ENCODE measurements around the gene RPS6KA2. TPM values are rescaled to one million over a fixed set of nuclear protein-coding genes. Genes with fewer than 3 reads are reported as not detected.

RPS6KA2 gene
- total RNA-seq, 1 experiment from 2014 or later = 12.3 TPM

DNA sequence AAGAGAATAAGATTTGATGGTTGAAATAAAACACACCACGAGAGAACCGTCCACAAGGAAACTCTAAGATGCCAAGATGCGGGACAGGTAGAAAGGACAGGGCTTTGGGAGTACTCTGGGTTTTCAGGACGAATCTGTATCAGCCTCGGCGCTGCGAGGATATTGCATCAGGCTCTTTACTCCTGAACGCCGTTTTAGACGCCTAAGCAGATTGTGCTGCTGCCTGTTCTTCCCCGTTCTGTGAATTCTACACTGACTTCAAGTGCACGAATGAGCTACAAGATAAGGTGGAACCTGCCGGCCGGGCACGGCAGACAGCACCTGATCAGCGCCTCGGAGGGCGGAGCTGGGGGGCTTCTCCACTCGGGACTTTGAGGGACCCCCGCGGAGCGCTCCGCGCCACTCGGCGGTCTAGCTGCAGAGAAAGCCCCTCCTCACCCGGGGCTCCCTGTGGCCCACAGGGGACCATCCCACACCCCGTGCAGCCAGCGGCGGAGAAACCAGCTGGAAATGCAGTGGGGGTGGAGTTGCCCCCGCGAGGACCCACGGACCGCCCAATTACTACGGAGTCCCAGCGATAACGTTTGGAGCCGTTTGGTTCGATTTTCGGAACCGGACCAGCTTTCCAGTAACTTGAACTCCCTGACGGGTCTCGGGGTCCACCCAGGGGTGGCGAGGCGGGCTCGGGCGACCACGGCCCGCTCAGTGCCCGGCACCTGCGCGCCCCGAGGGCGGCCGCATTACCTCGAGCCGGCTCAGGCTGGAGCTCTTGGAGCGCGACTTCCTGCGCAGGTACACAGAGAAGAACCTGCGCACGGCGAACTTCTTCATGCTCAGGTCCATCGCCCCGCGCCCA is 646 bp downstream of the RPS6KA2 start:
- WGBS (ENCODE audit: extremely low coverage, insufficient read length, low lambda C conversion rate) = no CpG with 5 or more reads among the region's 66 CpGs
- H3K79me2 ChIP-seq (ENCODE audit: insufficient read depth, low read length) = peaks cover 2% of the 10 kb centered on the region; the same call in 1 of the 2 replicates
- peaks cover 50% of the 10 kb centered on the region for H3K27me3 Mint-ChIP-seq (ENCODE audit: low read depth)

More for the DNA sequence above, 646 bp downstream of the RPS6KA2 start:
- TF ChIP-seq, protein P1, sequence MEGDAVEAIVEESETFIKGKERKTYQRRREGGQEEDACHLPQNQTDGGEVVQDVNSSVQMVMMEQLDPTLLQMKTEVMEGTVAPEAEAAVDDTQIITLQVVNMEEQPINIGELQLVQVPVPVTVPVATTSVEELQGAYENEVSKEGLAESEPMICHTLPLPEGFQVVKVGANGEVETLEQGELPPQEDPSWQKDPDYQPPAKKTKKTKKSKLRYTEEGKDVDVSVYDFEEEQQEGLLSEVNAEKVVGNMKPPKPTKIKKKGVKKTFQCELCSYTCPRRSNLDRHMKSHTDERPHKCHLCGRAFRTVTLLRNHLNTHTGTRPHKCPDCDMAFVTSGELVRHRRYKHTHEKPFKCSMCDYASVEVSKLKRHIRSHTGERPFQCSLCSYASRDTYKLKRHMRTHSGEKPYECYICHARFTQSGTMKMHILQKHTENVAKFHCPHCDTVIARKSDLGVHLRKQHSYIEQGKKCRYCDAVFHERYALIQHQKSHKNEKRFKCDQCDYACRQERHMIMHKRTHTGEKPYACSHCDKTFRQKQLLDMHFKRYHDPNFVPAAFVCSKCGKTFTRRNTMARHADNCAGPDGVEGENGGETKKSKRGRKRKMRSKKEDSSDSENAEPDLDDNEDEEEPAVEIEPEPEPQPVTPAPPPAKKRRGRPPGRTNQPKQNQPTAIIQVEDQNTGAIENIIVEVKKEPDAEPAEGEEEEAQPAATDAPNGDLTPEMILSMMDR (conservative IDR thresholded peaks at IDR 0.05) = no peak
- no peak overlapping the region for H2BK120ac ChIP-seq (ENCODE audit: low read depth, low read length, poor library complexity, severe bottlenecking)
- no peak overlapping the region for H4K91ac ChIP-seq (ENCODE audit: insufficient read length, low read depth, low read length)
- no peak overlapping the region for H2BK15ac ChIP-seq (ENCODE audit: low read depth, low read length)
- H3K18ac ChIP-seq (ENCODE audit: insufficient read length, low read depth, low read length) = peak overlapping the region; percentile 13
- no peak overlapping the region for H2BK12ac ChIP-seq (ENCODE audit: insufficient read length, low read depth, low read length)
- H2AFZ ChIP-seq (ENCODE audit: low read length) = no peak overlapping the region
- no peak overlapping the region for H2BK20ac ChIP-seq (ENCODE audit: low read depth, low read length, poor library complexity, severe bottlenecking)
- H2AK5ac ChIP-seq (ENCODE audit: insufficient read length, low read length) = no peak overlapping the region
- Mint-ChIP-seq H3K9me3 (no peaks in the 10 kb centered on the region), H3K4me1 (peaks cover 39 to 47% of the 10 kb centered on the region in 2 experiments), H3K4me3 (peak overlapping the region; percentile 76 to 88), H3K36me3 (ENCODE audit: insufficient read depth in 1 of 3, low read depth in 3 of 3) (no peaks in the 10 kb centered on the region; a peak in 1 of 7 replicates), H3K27ac (no peak overlapping the region)
- no peak overlapping the region for H3T11ph ChIP-seq (ENCODE audit: low read length)
- H3K56ac ChIP-seq (ENCODE audit: insufficient read length, low read depth, low read length) = no peak overlapping the region
- no peak overlapping the region for H2BK5ac ChIP-seq (ENCODE audit: insufficient read length, low read length)
- peak overlapping the region; percentile 54 for H3K9ac ChIP-seq (ENCODE audit: extremely low read depth, insufficient read length, low read length)
- no peaks in the 10 kb centered on the region for H3K79me1 ChIP-seq (ENCODE audit: insufficient read depth, low read depth, low read length, poor library complexity, severe bottlenecking)
- H3K27ac ChIP-seq (ENCODE audit: insufficient read length, low read depth, low read length) = no peak overlapping the region
- peaks cover 20% of the 10 kb centered on the region for H3K23me2 ChIP-seq (ENCODE audit: insufficient read length, low read depth, low read length, poor library complexity, severe bottlenecking)
- no peaks in the 10 kb centered on the region; the same call in 1 of the 2 replicates for H3K4me1 ChIP-seq (ENCODE audit: insufficient read depth, low read length)
- H3K4me2 ChIP-seq (ENCODE audit: insufficient read depth, insufficient read length, low read length) = peak overlapping the region; percentile 78
- no peak for DNase-seq
- no peak overlapping the region for H4K8ac ChIP-seq (replicated peaks; ENCODE audit: insufficient read length, low read depth, low read length)
- H3K14ac ChIP-seq (ENCODE audit: insufficient read depth, low read length) = peak overlapping the region; percentile 47
- no peak overlapping the region for H3K23ac ChIP-seq (ENCODE audit: insufficient read length, low read depth, low read length)
- no peak overlapping the region for H3K4ac ChIP-seq (ENCODE audit: low read depth, low read length)
- H3K27me3 ChIP-seq (ENCODE audit: insufficient read depth, low read length) = peaks cover 9% of the 10 kb centered on the region; the same call in 1 of the 2 replicates
- no peak overlapping the region for H4K5ac ChIP-seq (ENCODE audit: insufficient read length, low read depth, low read length)
- H3K9me3 ChIP-seq (ENCODE audit: control insufficient read depth, low read depth, low read length) = no peaks in the 10 kb centered on the region
- no peaks in the 10 kb centered on the region for H4K20me1 ChIP-seq (ENCODE audit: control insufficient read depth, insufficient read depth, insufficient read length)
